ENCODE results near the gene NMRK1.
A peak's percentile ranks its signal among the peaks of the same experiment; 100 is the strongest.

Gene NMRK1

DNA sequence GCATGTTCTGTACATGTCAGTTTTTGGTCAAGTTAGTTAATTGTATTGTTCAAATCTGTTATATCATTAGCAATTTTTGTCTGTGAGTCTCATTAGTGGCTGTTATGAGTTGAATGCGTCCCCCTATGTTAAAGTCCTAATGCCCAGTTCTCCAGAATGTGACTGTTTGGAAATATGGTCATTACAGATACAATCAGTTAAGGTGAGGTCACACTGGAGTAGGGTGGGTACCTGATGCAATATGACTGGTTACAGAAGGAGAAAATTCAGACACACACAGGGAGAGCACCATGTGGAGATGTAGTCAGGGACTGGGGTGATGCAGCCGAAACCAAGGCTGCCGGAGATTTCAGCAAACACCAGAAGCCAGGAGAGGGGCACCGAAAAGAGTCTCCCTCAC is 15.1 kb downstream of the NMRK1 start:
- peaks cover 10% of the 10 kb centered on the region for H3K4me1 ChIP-seq (ENCODE audit: insufficient read depth, low read length)
- H3K27ac ChIP-seq (ENCODE audit: low read length): no peak overlapping the region
- no peaks in the 10 kb centered on the region for H3K27me3 ChIP-seq (ENCODE audit: insufficient read depth, low read length)
- no peak overlapping the region for H3K4me3 ChIP-seq (ENCODE audit: low read length)
- H3K36me3 ChIP-seq (ENCODE audit: insufficient read depth, low read depth, low read length): no peaks in the 10 kb centered on the region
- no peaks in the 10 kb centered on the region for H3K9me3 ChIP-seq (ENCODE audit: insufficient read depth, low read depth, low read length)
- no peak overlapping the region for H3K9ac ChIP-seq (ENCODE audit: low read depth, low read length)

DNA sequence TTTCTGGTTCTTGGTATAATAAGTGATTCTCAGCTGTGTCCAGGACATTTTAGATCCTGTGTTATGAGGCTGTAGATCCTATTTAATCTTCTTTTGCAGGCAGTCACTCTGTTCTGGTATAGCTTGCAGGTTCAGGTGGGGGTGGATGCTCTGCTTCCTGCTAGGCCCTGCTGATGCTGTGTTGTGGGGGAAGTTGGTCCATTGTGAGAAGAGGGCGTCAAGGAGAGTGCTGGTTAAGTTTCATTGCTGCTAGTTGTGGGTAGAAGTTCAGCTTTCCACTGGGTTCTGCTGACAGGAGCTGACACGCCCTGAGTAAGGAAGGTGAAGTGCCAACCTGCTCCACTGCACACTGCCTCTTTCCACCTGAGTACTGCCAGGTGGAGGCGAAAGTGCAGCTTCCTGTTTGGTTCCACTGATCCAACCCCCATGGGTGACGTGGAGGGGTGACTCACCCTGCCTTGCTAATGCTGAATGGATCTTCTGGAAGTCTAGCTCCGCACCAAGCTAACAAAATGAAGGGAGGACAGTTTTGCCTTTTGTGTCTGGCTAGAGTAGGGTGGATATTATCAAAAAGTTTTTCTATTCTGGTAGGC is 16.3 kb downstream of the NMRK1 start:
- H3K4me3 ChIP-seq (ENCODE audit: low read length): no peak overlapping the region
- peaks cover 10% of the 10 kb centered on the region for H3K4me1 ChIP-seq (ENCODE audit: insufficient read depth, low read length)
- H3K9ac ChIP-seq (ENCODE audit: low read depth, low read length): no peak overlapping the region
- no peaks in the 10 kb centered on the region for H3K9me3 ChIP-seq (ENCODE audit: insufficient read depth, low read depth, low read length)
- H3K27ac ChIP-seq (ENCODE audit: low read length): no peak overlapping the region
- no peaks in the 10 kb centered on the region for H3K36me3 ChIP-seq (ENCODE audit: insufficient read depth, low read depth, low read length)
- H3K27me3 ChIP-seq (ENCODE audit: insufficient read depth, low read length): no peaks in the 10 kb centered on the region

DNA sequence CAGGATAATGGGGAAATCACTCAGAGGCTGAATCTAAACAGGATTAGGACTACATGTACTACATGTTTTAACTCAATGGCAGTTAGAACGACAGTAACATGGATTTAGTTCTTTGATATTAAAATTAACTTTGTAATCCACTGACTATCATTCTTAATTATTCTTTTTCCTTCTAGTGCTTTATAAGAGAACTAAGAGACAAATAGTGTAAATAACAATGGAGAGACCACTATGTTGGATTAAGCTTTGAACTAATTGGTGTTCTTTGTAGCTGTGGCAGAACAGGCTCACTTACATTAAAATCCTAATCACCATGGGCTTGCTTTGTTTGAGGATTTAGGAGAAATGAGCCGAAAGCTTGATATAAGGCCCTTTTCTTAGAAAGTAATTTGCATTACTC is 18.8 kb downstream of the NMRK1 start:
- Histone ChIP-seq H3K9me3 (ENCODE audit: insufficient read depth, low read depth, low read length) (no peaks in the 10 kb centered on the region), H3K27ac (ENCODE audit: low read length) (no peak overlapping the region), H3K4me3 (ENCODE audit: low read length) (no peak overlapping the region), H3K27me3 (ENCODE audit: insufficient read depth, low read length) (no peaks in the 10 kb centered on the region), H3K36me3 (ENCODE audit: insufficient read depth, low read depth, low read length) (no peaks in the 10 kb centered on the region), H3K4me1 (ENCODE audit: insufficient read depth, low read length) (peaks cover 10% of the 10 kb centered on the region), H3K9ac (ENCODE audit: low read depth, low read length) (peak overlapping the region; percentile 30; the same call in 1 of the 2 replicates)

- no peak overlapping the region for H3K9ac ChIP-seq (ENCODE audit: low read depth, low read length)
- H3K27me3 ChIP-seq (ENCODE audit: insufficient read depth, low read length): no peaks in the 10 kb centered on the region
- H3K4me3 ChIP-seq (ENCODE audit: low read length): no peak overlapping the region
- no peak overlapping the region for H3K27ac ChIP-seq (ENCODE audit: low read length)
- no peaks in the 10 kb centered on the region for H3K36me3 ChIP-seq (ENCODE audit: insufficient read depth, low read depth, low read length)
- H3K4me1 ChIP-seq (ENCODE audit: insufficient read depth, low read length): peaks cover 10% of the 10 kb centered on the region
- H3K9me3 ChIP-seq (ENCODE audit: insufficient read depth, low read depth, low read length): no peaks in the 10 kb centered on the region
These were observed 20.1 kb downstream of the NMRK1 start for GRCh38 chr9:75067894-75068293.

GRCh38 chr9:75065510-75065909 is 22.4 kb downstream of the NMRK1 start:
- Histone ChIP-seq H3K4me3 (ENCODE audit: low read length) (no peak overlapping the region), H3K4me1 (ENCODE audit: insufficient read depth, low read length) (peaks cover 10% of the 10 kb centered on the region), H3K9ac (ENCODE audit: low read depth, low read length) (no peak overlapping the region), H3K27ac (ENCODE audit: low read length) (no peak overlapping the region), H3K27me3 (ENCODE audit: insufficient read depth, low read length) (no peaks in the 10 kb centered on the region), H3K36me3 (ENCODE audit: insufficient read depth, low read depth, low read length) (no peaks in the 10 kb centered on the region), H3K9me3 (ENCODE audit: insufficient read depth, low read depth, low read length) (no peaks in the 10 kb centered on the region)

GRCh38 chr9:75064307-75065025 is 23.5 kb downstream of the NMRK1 start:
- Histone ChIP-seq H3K9ac (ENCODE audit: low read depth, low read length) (no peak overlapping the region), H3K36me3 (ENCODE audit: insufficient read depth, low read depth, low read length) (no peaks in the 10 kb centered on the region), H3K4me3 (ENCODE audit: low read length) (no peak overlapping the region)

GRCh38 chr9:75063556-75064305 is 24.2 kb downstream of the NMRK1 start:
- Histone ChIP-seq H3K9ac (ENCODE audit: low read depth, low read length) (no peak overlapping the region), H3K4me1 (ENCODE audit: insufficient read depth, low read length) (peaks cover 1% of the 10 kb centered on the region; the same call in 1 of the 2 replicates), H3K27me3 (ENCODE audit: insufficient read depth, low read length) (no peaks in the 10 kb centered on the region), H3K27ac (ENCODE audit: low read length) (no peak overlapping the region), H3K36me3 (ENCODE audit: insufficient read depth, low read depth, low read length) (no peaks in the 10 kb centered on the region), H3K9me3 (ENCODE audit: insufficient read depth, low read depth, low read length) (no peaks in the 10 kb centered on the region), H3K4me3 (ENCODE audit: low read length) (no peak overlapping the region)

More at GRCh38 chr9:75064307-75065025, 23.5 kb downstream of the NMRK1 start:
- Histone ChIP-seq H3K27ac (ENCODE audit: low read length) (no peak overlapping the region), H3K27me3 (ENCODE audit: insufficient read depth, low read length) (no peaks in the 10 kb centered on the region), H3K4me1 (ENCODE audit: insufficient read depth, low read length) (peaks cover 6% of the 10 kb centered on the region), H3K9me3 (ENCODE audit: insufficient read depth, low read depth, low read length) (no peaks in the 10 kb centered on the region)

DNA sequence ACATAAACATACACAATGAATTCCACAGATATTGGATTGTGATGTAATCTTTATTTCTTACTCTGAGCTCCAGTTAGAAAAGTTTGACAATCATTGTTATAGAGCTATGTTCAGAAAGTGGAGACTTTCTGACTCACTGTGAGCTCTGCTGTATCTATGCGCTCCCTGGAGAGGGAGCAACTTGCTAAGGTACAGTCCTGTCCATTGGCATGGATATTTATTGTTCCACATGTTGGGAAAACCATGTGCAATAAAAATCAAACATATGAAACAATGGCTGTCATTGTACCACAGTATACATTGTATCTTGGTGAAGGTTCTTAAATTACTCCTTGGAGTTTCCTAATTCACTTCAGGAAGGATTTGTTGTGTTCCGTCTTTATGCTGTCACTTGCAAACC is 26.8 kb downstream of the NMRK1 start:
- H3K36me3 ChIP-seq (ENCODE audit: insufficient read depth, low read depth, low read length): no peaks in the 10 kb centered on the region
- no peaks in the 10 kb centered on the region for H3K27me3 ChIP-seq (ENCODE audit: insufficient read depth, low read length)
- no peaks in the 10 kb centered on the region for H3K4me1 ChIP-seq (ENCODE audit: insufficient read depth, low read length)
- H3K27ac ChIP-seq (ENCODE audit: low read length): no peak overlapping the region
- no peak overlapping the region for H3K4me3 ChIP-seq (ENCODE audit: low read length)
- H3K9ac ChIP-seq (ENCODE audit: low read depth, low read length): no peak overlapping the region
- H3K9me3 ChIP-seq (ENCODE audit: insufficient read depth, low read depth, low read length): peaks cover 11% of the 10 kb centered on the region; the same call in 1 of the 2 replicates

GRCh38 chr9:75054368-75055001 is 33.5 kb downstream of the NMRK1 start:
- Histone ChIP-seq H3K9me3 (ENCODE audit: insufficient read depth, low read depth, low read length) (peaks cover 11% of the 10 kb centered on the region; the same call in 1 of the 2 replicates), H3K9ac (ENCODE audit: low read depth, low read length) (no peak overlapping the region), H3K4me1 (ENCODE audit: insufficient read depth, low read length) (no peaks in the 10 kb centered on the region), H3K27ac (ENCODE audit: low read length) (no peak overlapping the region), H3K4me3 (ENCODE audit: low read length) (no peak overlapping the region), H3K36me3 (ENCODE audit: insufficient read depth, low read depth, low read length) (no peaks in the 10 kb centered on the region), H3K27me3 (ENCODE audit: insufficient read depth, low read length) (no peaks in the 10 kb centered on the region)

GRCh38 chr9:75053869-75054268 is 34.1 kb downstream of the NMRK1 start:
- no peaks in the 10 kb centered on the region for H3K36me3 ChIP-seq (ENCODE audit: insufficient read depth, low read depth, low read length)
- no peaks in the 10 kb centered on the region for H3K4me1 ChIP-seq (ENCODE audit: insufficient read depth, low read length)
- peaks cover 11% of the 10 kb centered on the region; the same call in 1 of the 2 replicates for H3K9me3 ChIP-seq (ENCODE audit: insufficient read depth, low read depth, low read length)
- no peaks in the 10 kb centered on the region for H3K27me3 ChIP-seq (ENCODE audit: insufficient read depth, low read length)
- no peak overlapping the region for H3K4me3 ChIP-seq (ENCODE audit: low read length)
- no peak overlapping the region for H3K27ac ChIP-seq (ENCODE audit: low read length)
- no peak overlapping the region for H3K9ac ChIP-seq (ENCODE audit: low read depth, low read length)

DNA sequence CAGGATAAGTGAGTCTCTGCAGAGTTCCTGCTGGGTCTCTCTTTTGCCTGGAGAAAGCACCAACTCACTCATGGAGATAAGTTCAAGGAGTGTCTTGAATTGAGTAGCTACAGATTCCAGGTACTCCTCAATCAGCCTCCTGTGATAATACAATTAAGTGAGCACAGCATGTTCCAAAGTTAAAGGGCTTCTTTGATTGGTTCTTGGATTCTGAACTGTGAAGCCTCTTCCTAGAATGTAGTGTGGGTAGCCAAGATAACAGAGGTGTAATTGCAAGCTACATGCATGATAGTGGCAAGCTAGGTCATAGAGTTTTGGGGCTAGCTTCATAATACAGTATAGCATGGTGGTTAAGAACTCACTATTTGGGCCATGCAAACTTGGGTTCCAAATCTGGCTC is 36.7 kb downstream of the NMRK1 start:
- Histone ChIP-seq H3K4me1 (ENCODE audit: insufficient read depth, low read length) (no peaks in the 10 kb centered on the region), H3K27me3 (ENCODE audit: insufficient read depth, low read length) (no peaks in the 10 kb centered on the region), H3K4me3 (ENCODE audit: low read length) (no peak overlapping the region)

More for the DNA sequence above, 36.7 kb downstream of the NMRK1 start:
- Histone ChIP-seq H3K9me3 (ENCODE audit: insufficient read depth, low read depth, low read length) (peaks cover under 1% of the 10 kb centered on the region; the same call in 1 of the 2 replicates), H3K9ac (ENCODE audit: low read depth, low read length) (no peak overlapping the region), H3K36me3 (ENCODE audit: insufficient read depth, low read depth, low read length) (no peaks in the 10 kb centered on the region), H3K27ac (ENCODE audit: low read length) (no peak overlapping the region)
